Astrocyte of the cerebellum (primary cell): ENCODE data around the gene LYST.

Source experiments
- DNase-seq: peaks from one replicate; pipeline ENCODE4 v3.0.0-alpha.2; 2011; ENCODE audit warnings: low read depth
- H3K4me3 ChIP-seq: 2 replicates; pipeline ENCODE4 v1.5.1; 2011; ENCODE audit warnings: mild to moderate bottlenecking, low read depth, low read length, moderate library complexity
- CTCF ChIP-seq: IDR thresholded peaks from 2 replicates; pipeline ENCODE4 v1.5.1; 2012; ENCODE audit warnings: low read length, low read depth, moderate library complexity, mild to moderate bottlenecking; ENCODE audit errors: missing control alignments
- in situ Hi-C: cut with HindIII; loops from 2 replicates; pipeline ENCODE4 v1.10.0; 2017; ENCODE audit warnings: low sequenced_read_pairs

The LYST gene

DNA sequence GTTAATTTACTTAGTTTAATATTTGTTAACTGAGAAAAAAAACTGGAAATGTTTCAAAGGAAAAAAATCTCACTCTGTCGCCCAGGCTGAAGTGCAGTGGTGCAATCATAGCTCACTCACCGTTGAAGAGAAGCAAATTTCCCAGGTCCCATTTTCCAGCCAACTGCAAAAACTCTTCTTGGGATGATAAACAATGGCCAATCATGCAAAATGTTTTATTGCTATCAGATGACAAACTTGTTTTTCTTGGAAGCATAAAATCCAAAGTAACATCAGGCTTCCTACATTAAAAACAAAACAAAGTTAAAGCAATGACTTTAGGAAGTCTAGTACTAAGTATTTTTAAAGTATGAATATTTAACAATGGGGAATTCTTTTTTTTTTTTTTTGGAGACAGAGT is 84.9 kb downstream of the LYST start:
- TF ChIP-seq CTCF: no peak
- in situ Hi-C loops: no loop called here
- no peak for DNase-seq
- no peak overlapping the region for H3K4me3 ChIP-seq

DNA sequence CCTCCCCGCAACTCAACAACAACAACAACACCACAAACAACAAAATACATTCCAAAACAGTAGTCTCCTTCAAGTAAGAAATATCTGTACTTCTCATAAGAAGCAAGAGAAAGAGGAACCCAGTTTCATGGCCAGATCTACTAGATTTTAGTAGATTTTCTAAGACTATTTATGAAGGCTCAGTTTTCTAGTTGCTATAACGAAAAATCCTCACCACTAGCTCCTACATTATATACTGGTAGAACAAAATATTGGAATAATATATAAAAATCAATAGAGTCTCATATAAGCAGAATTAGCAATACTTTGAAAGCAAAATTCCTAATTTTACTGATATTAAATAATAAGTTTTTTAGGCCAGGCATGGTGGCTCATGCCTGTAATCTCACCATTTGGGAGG is 86.9 kb downstream of the LYST start:
- no peak for TF ChIP-seq CTCF
- in situ Hi-C loops: no loop called here
- no peak overlapping the region for H3K4me3 ChIP-seq
- DNase-seq: no peak

DNA sequence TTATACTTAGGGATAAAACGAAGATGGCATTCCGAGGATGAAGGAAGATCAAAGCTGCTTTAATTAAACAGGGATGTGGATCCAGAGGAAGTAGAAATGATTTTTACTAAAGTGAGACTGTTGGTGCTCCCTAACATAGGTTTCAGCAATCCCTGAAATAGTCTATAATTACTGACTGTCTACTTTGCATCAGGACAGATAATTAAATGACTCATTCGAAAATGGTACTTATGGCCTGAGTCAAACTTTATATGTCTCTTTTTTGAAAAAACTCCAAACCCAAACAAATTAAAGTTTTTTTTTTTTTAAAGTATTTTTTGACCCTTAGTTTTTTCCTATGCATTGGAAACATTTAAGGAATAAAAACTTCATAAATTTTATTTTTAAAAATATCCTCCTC is 90.3 kb downstream of the LYST start:
- no peak overlapping the region for H3K4me3 ChIP-seq
- DNase-seq: no peak
- TF ChIP-seq CTCF: no peak
- in situ Hi-C loops: no loop called here

DNA sequence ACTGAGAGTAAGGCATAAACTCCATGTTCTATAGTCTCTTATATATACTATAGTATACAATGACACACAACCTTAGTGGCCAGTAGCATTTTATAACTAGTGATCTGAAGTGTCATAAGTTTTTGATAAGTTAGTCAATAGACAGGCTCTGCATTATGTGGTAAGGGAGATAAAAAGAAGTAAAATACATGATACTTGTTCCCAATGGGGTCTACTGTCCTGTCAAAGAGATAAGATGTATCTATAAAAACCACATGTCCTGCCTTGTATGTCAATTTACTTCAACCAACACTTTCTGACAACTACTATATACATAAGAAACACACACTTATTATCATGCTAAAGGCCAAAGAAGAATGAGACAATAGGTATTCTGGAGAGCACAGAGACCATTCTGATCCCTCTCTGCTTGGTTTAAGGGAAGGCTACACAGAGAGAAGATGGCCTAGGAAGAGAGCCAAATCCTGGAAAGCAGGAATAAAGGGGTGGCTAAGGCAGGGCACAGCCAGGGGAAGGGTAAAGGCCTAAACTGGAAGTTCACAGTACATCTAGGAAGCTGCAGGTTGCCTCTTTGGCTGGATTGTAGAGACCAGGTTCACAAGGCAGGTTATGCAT is 91.4 kb downstream of the LYST start:
- no peak for DNase-seq
- H3K4me3 ChIP-seq: no peak overlapping the region
- in situ Hi-C loops: no loop called here
- TF ChIP-seq CTCF: no peak

GRCh38 chr1:235767795-235768194 is 98.9 kb downstream of the LYST start:
- TF ChIP-seq CTCF: no peak
- no peak overlapping the region for H3K4me3 ChIP-seq
- DNase-seq: no peak
- in situ Hi-C loops: no loop called here

DNA sequence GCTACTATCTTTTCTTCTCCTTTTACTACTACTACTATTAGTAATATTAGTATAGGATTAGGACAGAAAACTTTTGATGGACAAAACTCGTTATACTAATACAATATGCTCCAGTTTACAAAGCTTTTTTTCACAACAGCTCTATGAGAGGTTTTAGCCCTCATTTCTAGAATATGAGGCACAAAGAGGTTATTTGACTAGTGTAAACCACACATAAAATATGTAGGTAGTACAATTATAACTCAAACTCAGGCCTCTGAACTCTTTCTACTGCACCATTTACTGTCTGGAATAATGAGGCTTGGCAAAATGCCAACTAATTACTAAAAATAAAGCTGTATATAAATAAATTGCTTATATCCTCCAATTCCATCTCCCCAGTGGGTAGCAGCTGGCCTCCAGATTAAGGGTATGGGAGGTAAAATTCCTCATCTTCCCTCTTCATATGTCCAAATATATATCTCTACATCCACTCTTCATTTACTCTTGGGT is 99.9 kb downstream of the LYST start:
- in situ Hi-C loops: no loop called here

More for the DNA sequence above, 99.9 kb downstream of the LYST start:
- DNase-seq: no peak
- TF ChIP-seq CTCF: no peak
- H3K4me3 ChIP-seq: no peak overlapping the region
